A673 (cell line): ENCODE measurements around the gene TRIM41.

Source experiments
- EZH2 ChIP-seq: fragments of 200-600 bp; sonication (generic); IDR thresholded peaks from 2 replicates; pipeline ENCODE4 v1.6.1; 2017; ENCODE audit warnings: borderline replicate concordance, low read depth, mild to moderate bottlenecking, mixed read lengths, antibody characterized with exemption, low read length; ENCODE audit not compliant: poor library complexity, severe bottlenecking
- TF ChIP-seq, protein P1 (sequence below): fragments of 300-800, 200-600 bp; sonication (generic); conservative IDR thresholded peaks from 2 replicates; pipeline ENCODE4 v1.5.1; 2017; ENCODE audit warnings: low read depth, mild to moderate bottlenecking, antibody characterized with exemption, low read length, moderate library complexity, mixed read lengths

DNA sequence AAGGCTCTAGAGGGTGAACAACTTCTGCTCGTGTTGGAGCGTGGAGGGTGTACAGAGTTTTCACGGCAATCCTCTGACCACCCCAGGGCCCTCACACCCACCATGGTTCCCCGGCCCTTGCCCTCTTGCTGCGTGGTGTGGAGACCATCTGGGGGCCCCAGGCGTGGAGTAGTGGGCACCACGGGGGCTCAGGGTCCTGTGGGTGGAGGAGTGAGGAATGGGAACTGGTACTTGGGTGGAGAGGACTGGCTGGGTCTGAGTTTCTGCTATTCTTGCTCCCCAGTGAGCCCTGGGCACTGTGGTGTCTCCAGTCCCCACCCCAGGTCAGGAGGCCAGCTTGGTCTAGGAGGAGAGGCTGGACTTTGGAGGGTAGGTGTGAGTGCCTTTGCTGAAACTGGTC lies 59.8 kb downstream of the TRIM41 start:
- TF ChIP-seq, protein P1, sequence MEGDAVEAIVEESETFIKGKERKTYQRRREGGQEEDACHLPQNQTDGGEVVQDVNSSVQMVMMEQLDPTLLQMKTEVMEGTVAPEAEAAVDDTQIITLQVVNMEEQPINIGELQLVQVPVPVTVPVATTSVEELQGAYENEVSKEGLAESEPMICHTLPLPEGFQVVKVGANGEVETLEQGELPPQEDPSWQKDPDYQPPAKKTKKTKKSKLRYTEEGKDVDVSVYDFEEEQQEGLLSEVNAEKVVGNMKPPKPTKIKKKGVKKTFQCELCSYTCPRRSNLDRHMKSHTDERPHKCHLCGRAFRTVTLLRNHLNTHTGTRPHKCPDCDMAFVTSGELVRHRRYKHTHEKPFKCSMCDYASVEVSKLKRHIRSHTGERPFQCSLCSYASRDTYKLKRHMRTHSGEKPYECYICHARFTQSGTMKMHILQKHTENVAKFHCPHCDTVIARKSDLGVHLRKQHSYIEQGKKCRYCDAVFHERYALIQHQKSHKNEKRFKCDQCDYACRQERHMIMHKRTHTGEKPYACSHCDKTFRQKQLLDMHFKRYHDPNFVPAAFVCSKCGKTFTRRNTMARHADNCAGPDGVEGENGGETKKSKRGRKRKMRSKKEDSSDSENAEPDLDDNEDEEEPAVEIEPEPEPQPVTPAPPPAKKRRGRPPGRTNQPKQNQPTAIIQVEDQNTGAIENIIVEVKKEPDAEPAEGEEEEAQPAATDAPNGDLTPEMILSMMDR = no peak
- no peak for TF ChIP-seq EZH2
